Superior temporal gyrus (tissue), 1 donor: ENCODE measurements around the gene ZNF441.
"Not testable (repeated sequence)": the region's sequence is repeated elsewhere in the genome, so short reads cannot be mapped to it uniquely, and the experiment has no call there.

Experiments used
- DNase-seq: peaks from one replicate; pipeline ENCODE4 v3.0.0-alpha.2; 2016; ENCODE audit errors: extremely low spot score

The ZNF441 gene

GRCh38 chr19:11766597-11767591, at the start of gene ZNF441:
TSS of gene ZNF441 (plus strand) at chr19:11767000. CDS start at chr19:11767194, 194 bp downstream.
- DNase-seq, result peak; percentile 98

GRCh38 chr19:11721681-11722080, 45.1 kb upstream of the ZNF441 start:
- DNase-seq, result no peak

- DNase-seq, result no peak
Observed at GRCh38 chr19:11722414-11722813, 44.4 kb upstream of the ZNF441 start.

- DNase-seq, result no peak
Observed at GRCh38 chr19:11729586-11729985, 37.2 kb upstream of the ZNF441 start.

GRCh38 chr19:11735375-11735774, 31.4 kb upstream of the ZNF441 start:
- DNase-seq, result no peak

- no peak for DNase-seq
Observed at GRCh38 chr19:11736696-11737095, 30.1 kb upstream of the ZNF441 start.

- peak; percentile 6 for DNase-seq
Observed at GRCh38 chr19:11737964-11738745, 28.6 kb upstream of the ZNF441 start.

- peak; percentile 99 for DNase-seq
Observed at GRCh38 chr19:11738746-11739620, 27.8 kb upstream of the ZNF441 start, which contains the start of gene ZNF823. TSS of gene ZNF823 (minus strand) at chr19:11738946. CDS start at chr19:11738819, 127 bp downstream.

GRCh38 chr19:11745869-11746268, 20.9 kb upstream of the ZNF441 start:
- no peak for DNase-seq

GRCh38 chr19:11747277-11747676, 19.5 kb upstream of the ZNF441 start:
- DNase-seq, result no peak

GRCh38 chr19:11749751-11750150, 17.0 kb upstream of the ZNF441 start:
- no peak for DNase-seq

GRCh38 chr19:11752244-11752736, 14.5 kb upstream of the ZNF441 start:
- no peak for DNase-seq

- no peak for DNase-seq
Observed at GRCh38 chr19:11754663-11755062, 12.1 kb upstream of the ZNF441 start.

- no peak for DNase-seq
Observed at GRCh38 chr19:11756965-11757364, 9.8 kb upstream of the ZNF441 start.

- no peak for DNase-seq
Observed at GRCh38 chr19:11759805-11760204, 7.0 kb upstream of the ZNF441 start.

- DNase-seq, result no peak
Observed at GRCh38 chr19:11763117-11763516, 3.7 kb upstream of the ZNF441 start.

GRCh38 chr19:11763611-11764010, 3.2 kb upstream of the ZNF441 start:
- no peak for DNase-seq

- DNase-seq, result peak; percentile 10
Observed at GRCh38 chr19:11767633-11768133, 883 bp downstream of the ZNF441 start.

- DNase-seq, result no peak
Observed at GRCh38 chr19:11769995-11770394, 3.2 kb downstream of the ZNF441 start.

GRCh38 chr19:11771520-11771919, 4.7 kb downstream of the ZNF441 start:
- DNase-seq, result not testable (repeated sequence)

- DNase-seq, result not testable (repeated sequence)
Observed at GRCh38 chr19:11776669-11777068, 9.9 kb downstream of the ZNF441 start.
